Measurements from ENCODE around the gene GPHN. TPM values are rescaled to one million over a fixed set of nuclear protein-coding genes. Genes with fewer than 3 reads are reported as not detected.

GPHN gene
- polyA plus RNA-seq, 1 donor (not counting 4 experiments of a cell fraction or from before 2014, with no cell fraction given) = 17.6 TPM

DNA sequence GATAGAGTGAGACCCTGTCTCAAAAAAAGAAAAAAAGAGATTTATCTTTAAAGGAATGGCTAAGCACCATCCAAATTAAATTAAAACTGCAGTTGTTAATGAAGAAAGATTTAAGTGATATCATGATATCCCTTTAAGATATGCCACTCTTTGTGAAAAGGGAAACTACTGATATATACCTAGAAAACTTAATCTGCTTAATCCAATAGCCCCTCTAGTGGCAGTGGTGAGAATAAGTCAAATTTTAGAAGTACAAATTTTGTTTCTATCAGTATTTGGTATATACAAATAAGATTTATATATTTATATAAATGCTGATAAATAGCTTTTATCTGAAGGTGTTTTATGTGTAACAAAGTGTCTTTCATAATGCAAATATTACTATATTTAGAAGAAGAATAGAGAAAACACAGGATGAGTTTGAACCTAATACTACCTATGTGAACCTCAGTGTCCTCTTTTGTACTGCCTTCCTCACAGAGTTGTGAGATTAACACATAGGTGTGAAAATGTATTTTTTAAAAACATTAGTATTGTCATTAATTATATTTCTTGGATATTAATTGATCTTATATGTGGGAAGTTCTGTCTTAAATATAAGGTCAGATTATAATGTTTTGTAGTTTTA lies 629.9 kb downstream of the GPHN start:
- Histone ChIP-seq H4K20me1 (ENCODE audit: control insufficient read depth, extremely low read depth, insufficient read depth, low read length) (no peaks in the 10 kb centered on the region), H3K4me3 (ENCODE audit: control insufficient read depth in 2 of 3, extremely low read depth in 1 of 3, insufficient read depth in 2 of 3, low read depth in 1 of 3, low read length in 3 of 3) (no peak overlapping the region), H2AFZ (ENCODE audit: control insufficient read depth, low read length) (no peak overlapping the region), H3K27ac (ENCODE audit: control insufficient read depth, insufficient read depth, low read length) (no peak overlapping the region), H3K9ac (ENCODE audit: control insufficient read depth, extremely low read depth, insufficient read depth, low read length) (no peak overlapping the region), H3K4me2 (ENCODE audit: control insufficient read depth, extremely low read depth, insufficient read depth, low read depth, low read length) (no peak overlapping the region), H3K27me3 (ENCODE audit: control insufficient read depth, extremely low read depth, insufficient read depth, low read length) (no peaks in the 10 kb centered on the region), H3K4me1 (ENCODE audit: control insufficient read depth, extremely low read depth, insufficient read depth, low read length) (no peaks in the 10 kb centered on the region), H3K9me3 (ENCODE audit: control insufficient read depth, low read depth, low read length) (no peaks in the 10 kb centered on the region), H3K36me3 (ENCODE audit: control insufficient read depth in 2 of 2, extremely low read depth in 1 of 2, insufficient read depth in 2 of 2, low read length in 2 of 2) (no peaks in the 10 kb centered on the region), H3K79me2 (ENCODE audit: control insufficient read depth, insufficient read depth, low read length) (no peaks in the 10 kb centered on the region), H3K9me1 (ENCODE audit: control insufficient read depth, extremely low read depth, insufficient read depth, low read length) (no peaks in the 10 kb centered on the region)
- dilution Hi-C loops (cut with MboI; ENCODE audit: extremely low pct_ligation_motif_present, low sequenced_read_pairs) = no loop called here
- TF ChIP-seq, protein P1, sequence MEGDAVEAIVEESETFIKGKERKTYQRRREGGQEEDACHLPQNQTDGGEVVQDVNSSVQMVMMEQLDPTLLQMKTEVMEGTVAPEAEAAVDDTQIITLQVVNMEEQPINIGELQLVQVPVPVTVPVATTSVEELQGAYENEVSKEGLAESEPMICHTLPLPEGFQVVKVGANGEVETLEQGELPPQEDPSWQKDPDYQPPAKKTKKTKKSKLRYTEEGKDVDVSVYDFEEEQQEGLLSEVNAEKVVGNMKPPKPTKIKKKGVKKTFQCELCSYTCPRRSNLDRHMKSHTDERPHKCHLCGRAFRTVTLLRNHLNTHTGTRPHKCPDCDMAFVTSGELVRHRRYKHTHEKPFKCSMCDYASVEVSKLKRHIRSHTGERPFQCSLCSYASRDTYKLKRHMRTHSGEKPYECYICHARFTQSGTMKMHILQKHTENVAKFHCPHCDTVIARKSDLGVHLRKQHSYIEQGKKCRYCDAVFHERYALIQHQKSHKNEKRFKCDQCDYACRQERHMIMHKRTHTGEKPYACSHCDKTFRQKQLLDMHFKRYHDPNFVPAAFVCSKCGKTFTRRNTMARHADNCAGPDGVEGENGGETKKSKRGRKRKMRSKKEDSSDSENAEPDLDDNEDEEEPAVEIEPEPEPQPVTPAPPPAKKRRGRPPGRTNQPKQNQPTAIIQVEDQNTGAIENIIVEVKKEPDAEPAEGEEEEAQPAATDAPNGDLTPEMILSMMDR (optimal IDR thresholded peaks at IDR 0.05 in 1 of 3, IDR thresholded peaks at IDR 0.05 in 1 of 3, conservative IDR thresholded peaks at IDR 0.05 in 1 of 3; ENCODE audit: extremely low read depth in 1 of 3, insufficient read depth in 2 of 3, low read length in 3 of 3) = peak in 2 of 3 experiments; percentile 28
- TF ChIP-seq EZH2 (IDR thresholded peaks at IDR 0.05; ENCODE audit: low read length) = no peak
- FAIRE-seq (no peak), DNase-seq (ENCODE audit: low read depth, low spot score) (no peak)

DNA sequence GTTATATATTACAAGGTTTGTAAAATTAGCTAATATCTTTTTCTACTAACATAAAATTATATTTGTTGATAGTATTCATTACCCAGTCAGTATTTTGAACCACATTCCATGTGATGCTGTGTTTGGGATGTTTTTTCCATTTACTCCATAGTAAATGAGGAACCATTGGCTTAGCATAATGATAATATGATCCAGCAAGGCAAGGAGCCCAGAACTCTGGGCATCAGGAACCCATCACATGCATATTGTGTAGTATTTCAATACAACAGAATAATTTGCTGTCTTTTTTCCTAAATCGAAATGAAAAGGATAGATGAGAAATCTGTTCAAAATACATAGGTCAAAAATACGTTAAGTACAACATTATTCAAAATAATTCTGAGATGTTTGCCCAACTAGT lies 632.6 kb downstream of the GPHN start:
- Histone ChIP-seq H3K4me2 (ENCODE audit: control insufficient read depth, extremely low read depth, insufficient read depth, low read depth, low read length) (no peak overlapping the region), H3K9me3 (ENCODE audit: control insufficient read depth, low read depth, low read length) (no peaks in the 10 kb centered on the region), H3K79me2 (ENCODE audit: control insufficient read depth, insufficient read depth, low read length) (no peaks in the 10 kb centered on the region), H3K4me3 (ENCODE audit: control insufficient read depth in 2 of 3, extremely low read depth in 1 of 3, insufficient read depth in 2 of 3, low read depth in 1 of 3, low read length in 3 of 3) (no peak overlapping the region), H3K9me1 (ENCODE audit: control insufficient read depth, extremely low read depth, insufficient read depth, low read length) (no peaks in the 10 kb centered on the region), H2AFZ (ENCODE audit: control insufficient read depth, low read length) (no peak overlapping the region), H3K36me3 (ENCODE audit: control insufficient read depth in 2 of 2, extremely low read depth in 1 of 2, insufficient read depth in 2 of 2, low read length in 2 of 2) (no peaks in the 10 kb centered on the region), H3K4me1 (ENCODE audit: control insufficient read depth, extremely low read depth, insufficient read depth, low read length) (no peaks in the 10 kb centered on the region), H3K9ac (ENCODE audit: control insufficient read depth, extremely low read depth, insufficient read depth, low read length) (no peak overlapping the region), H3K27ac (ENCODE audit: control insufficient read depth, insufficient read depth, low read length) (no peak overlapping the region), H4K20me1 (ENCODE audit: control insufficient read depth, extremely low read depth, insufficient read depth, low read length) (no peaks in the 10 kb centered on the region), H3K27me3 (ENCODE audit: control insufficient read depth, extremely low read depth, insufficient read depth, low read length) (no peaks in the 10 kb centered on the region)
- dilution Hi-C loops (cut with MboI; ENCODE audit: extremely low pct_ligation_motif_present, low sequenced_read_pairs) = no loop called here
- no peak for DNase-seq (ENCODE audit: low read depth, low spot score)
- FAIRE-seq = no peak
- TF ChIP-seq, protein P1 (optimal IDR thresholded peaks at IDR 0.05 in 1 of 3, IDR thresholded peaks at IDR 0.05 in 1 of 3, conservative IDR thresholded peaks at IDR 0.05 in 1 of 3; ENCODE audit: extremely low read depth in 1 of 3, insufficient read depth in 2 of 3, low read length in 3 of 3) = no peak
- TF ChIP-seq EZH2 (IDR thresholded peaks at IDR 0.05; ENCODE audit: low read length) = no peak
